GM12878 (cell line): ENCODE results near the gene GSTT4.

Experiments used
- CTCF ChIP-seq, 3 experiments: IDR thresholded peaks in 2 of 3; conservative IDR thresholded peaks in 1 of 3; 2 replicates each; pipeline ENCODE4 v1.5.1; 2011; ENCODE audit warnings: low read depth in 3 of 3, low read length in 3 of 3, mild to moderate bottlenecking in 3 of 3, control low read depth in 2 of 3, moderate library complexity in 2 of 3, inconsistent platforms in 1 of 3, mixed read lengths in 1 of 3; ENCODE audit not compliant: control insufficient read depth in 2 of 3, insufficient read depth in 1 of 3; ENCODE audit errors: extremely low read depth in 1 of 3
- EED ChIP-seq: sonication (generic); IDR thresholded peaks from 2 replicates; pipeline ENCODE4 v1.6.1; 2016; ENCODE audit warnings: antibody characterized with exemption, low read depth
- FOS ChIP-seq: IDR thresholded peaks from 3 replicates; pipeline ENCODE4 v1.6.1; 2011; ENCODE audit warnings: borderline replicate concordance; ENCODE audit not compliant: insufficient read length; ENCODE audit errors: extremely low read depth
- FOXM1 ChIP-seq: IDR thresholded peaks from 2 replicates; pipeline ENCODE4 v1.6.1; 2012; ENCODE audit warnings: low read depth, mild to moderate bottlenecking, inconsistent platforms, low read length, moderate library complexity
- MAX ChIP-seq: IDR thresholded peaks from 2 replicates; pipeline ENCODE4 v1.6.1; 2012; ENCODE audit warnings: low read depth, low read length, improper control_type of control experiment
- MYC ChIP-seq: IDR thresholded peaks from 2 replicates; pipeline ENCODE4 v1.6.1; 2011; ENCODE audit warnings: mild to moderate bottlenecking, low read length, moderate library complexity, inconsistent platforms; ENCODE audit not compliant: insufficient read depth, insufficient replicate concordance, insufficient read length, severe bottlenecking
- RFX5 ChIP-seq: IDR thresholded peaks from 2 replicates; pipeline ENCODE4 v1.6.1; 2011; ENCODE audit warnings: low read depth, low read length, improper control_type of control experiment
- SREBF2 ChIP-seq: IDR thresholded peaks from 2 replicates; pipeline ENCODE4 v1.6.1; 2012; ENCODE audit warnings: mild to moderate bottlenecking, low read length
- YY1 ChIP-seq: IDR thresholded peaks from 2 replicates; pipeline ENCODE4 v1.6.1; 2011; ENCODE audit warnings: low read depth, mild to moderate bottlenecking, low read length

- no peak for TF ChIP-seq MAX
- no peak for TF ChIP-seq RFX5
- no peak for TF ChIP-seq FOS
- TF ChIP-seq EED = no peak
- no peak for TF ChIP-seq FOXM1
- TF ChIP-seq SREBF2 = no peak
- TF ChIP-seq MYC = no peak
- no peak for TF ChIP-seq YY1
- TF ChIP-seq CTCF (IDR thresholded peaks at IDR 0.05 in 2 of 3, conservative IDR thresholded peaks at IDR 0.05 in 1 of 3; ENCODE audit: control insufficient read depth in 2 of 3, extremely low read depth in 1 of 3, insufficient read depth in 1 of 3, low read depth in 3 of 3, low read length in 3 of 3) = no peak
These were observed 23.3 kb upstream of the GSTT4 start for GRCh38 chr22:24028533-24028932.
